Measurements from ENCODE around the gene INKA2.

GRCh38 chr1:111723871-111724270 is 15.3 kb downstream of the INKA2 start:
- TF ChIP-seq CTCF (IDR thresholded peaks at IDR 0.05) (no peak), POLR2A (IDR thresholded peaks at IDR 0.05) (no peak)
